Prostate gland (tissue), 2 donors: Measurements from ENCODE around the gene PTPRM.

ENCODE experiments used
- POLR2A ChIP-seq: fragments of 450-650 bp; IDR thresholded peaks from one replicate; pipeline ENCODE4 v1.6.1; 2016; ENCODE audit warnings: antibody characterized with exemption, mild to moderate bottlenecking
- TF ChIP-seq, protein P1 (sequence below), 4 experiments: fragments of 200-600 bp in 2 of 4; fragments of 450-650 bp in 2 of 4; sonication (generic) in 2 of 4; IDR thresholded peaks; 1 replicate in 3 of 4; 2 replicates in 1 of 4; pipeline ENCODE4 v1.5.1; 2016 to 2019; ENCODE audit warnings: antibody characterized with exemption in 4 of 4, mild to moderate bottlenecking in 2 of 4, moderate library complexity in 2 of 4

DNA sequence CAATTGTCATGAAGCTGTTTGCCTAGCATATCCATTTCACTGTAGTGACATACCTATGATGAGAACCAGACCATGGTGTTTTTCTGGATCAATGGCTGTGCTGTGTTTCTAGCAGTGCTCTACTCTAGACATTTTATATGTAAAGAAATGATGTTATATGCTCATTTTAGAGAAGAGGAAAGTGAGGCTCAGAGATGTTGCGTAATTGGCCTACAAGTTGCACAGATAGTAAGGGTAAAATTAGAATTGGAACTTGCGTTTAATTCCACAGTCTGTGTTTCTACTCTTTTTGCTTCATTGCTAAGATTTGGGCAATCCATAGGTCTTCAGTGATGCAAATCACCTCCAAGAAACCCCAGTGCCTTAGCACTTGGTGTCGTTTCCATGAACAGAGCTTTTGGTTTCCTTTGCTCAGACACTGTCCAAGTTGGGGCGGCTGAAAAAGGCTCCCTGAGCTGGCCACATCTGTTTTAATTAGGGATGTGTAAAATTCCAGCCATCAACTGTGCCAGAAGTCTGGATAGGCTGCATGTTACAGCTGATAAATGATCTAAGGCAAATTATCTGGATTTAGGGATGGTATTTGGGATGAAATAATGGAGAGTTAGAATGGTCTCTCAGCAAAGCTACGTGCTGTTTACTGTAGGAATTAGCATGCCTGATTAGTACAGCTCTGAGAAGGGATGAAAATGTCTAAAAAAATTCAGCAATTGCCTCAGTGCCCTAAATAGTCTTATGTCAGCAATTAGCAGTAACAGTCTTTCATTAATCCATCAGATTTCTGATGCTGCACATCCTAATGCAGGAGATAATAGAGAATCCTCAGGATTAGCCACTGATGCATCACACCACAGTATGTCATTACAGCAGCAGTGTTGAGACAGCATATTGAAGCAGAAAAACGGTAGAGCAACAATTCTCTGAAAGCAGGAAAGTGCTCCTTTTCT, 65.3 kb downstream of the PTPRM start:
- TF ChIP-seq POLR2A = no peak
- TF ChIP-seq, protein P1, sequence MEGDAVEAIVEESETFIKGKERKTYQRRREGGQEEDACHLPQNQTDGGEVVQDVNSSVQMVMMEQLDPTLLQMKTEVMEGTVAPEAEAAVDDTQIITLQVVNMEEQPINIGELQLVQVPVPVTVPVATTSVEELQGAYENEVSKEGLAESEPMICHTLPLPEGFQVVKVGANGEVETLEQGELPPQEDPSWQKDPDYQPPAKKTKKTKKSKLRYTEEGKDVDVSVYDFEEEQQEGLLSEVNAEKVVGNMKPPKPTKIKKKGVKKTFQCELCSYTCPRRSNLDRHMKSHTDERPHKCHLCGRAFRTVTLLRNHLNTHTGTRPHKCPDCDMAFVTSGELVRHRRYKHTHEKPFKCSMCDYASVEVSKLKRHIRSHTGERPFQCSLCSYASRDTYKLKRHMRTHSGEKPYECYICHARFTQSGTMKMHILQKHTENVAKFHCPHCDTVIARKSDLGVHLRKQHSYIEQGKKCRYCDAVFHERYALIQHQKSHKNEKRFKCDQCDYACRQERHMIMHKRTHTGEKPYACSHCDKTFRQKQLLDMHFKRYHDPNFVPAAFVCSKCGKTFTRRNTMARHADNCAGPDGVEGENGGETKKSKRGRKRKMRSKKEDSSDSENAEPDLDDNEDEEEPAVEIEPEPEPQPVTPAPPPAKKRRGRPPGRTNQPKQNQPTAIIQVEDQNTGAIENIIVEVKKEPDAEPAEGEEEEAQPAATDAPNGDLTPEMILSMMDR (IDR thresholded peaks at IDR 0.05) = no peak
